Parathyroid adenoma (tissue), 2 donors: ENCODE results near the gene NOP56.

Experiments
- H2AFZ ChIP-seq: fragments of 300-600 bp; sonication (generic); one replicate; pipeline ENCODE4 v1.7.0; 2017; ENCODE audit warnings: antibody characterized with exemption, mild to moderate bottlenecking
- H3K27ac ChIP-seq: fragments of 300-600 bp; sonication (generic); one replicate; pipeline ENCODE4 v1.7.0; 2017
- H3K27me3 ChIP-seq: fragments of 300-600 bp; sonication (generic); one replicate; pipeline ENCODE4 v1.7.0; 2017; ENCODE audit warnings: low read length; ENCODE audit not compliant: control insufficient read depth, insufficient read depth
- H3K36me3 ChIP-seq: fragments of 300-600 bp; sonication (generic); one replicate; pipeline ENCODE4 v1.7.0; 2017; ENCODE audit warnings: low read length; ENCODE audit not compliant: control insufficient read depth, insufficient read depth
- H3K4me1 ChIP-seq: fragments of 300-600 bp; sonication (generic); one replicate; pipeline ENCODE4 v1.7.0; 2017; ENCODE audit warnings: control low read depth
- H3K4me2 ChIP-seq: fragments of 300-600 bp; sonication (generic); one replicate; pipeline ENCODE4 v1.7.0; 2017; ENCODE audit warnings: low read length
- H3K4me3 ChIP-seq: fragments of 300-600 bp; sonication (generic); one replicate; pipeline ENCODE4 v1.7.0; 2017; ENCODE audit warnings: low read depth, low read length
- H3K79me2 ChIP-seq: fragments of 300-600 bp; sonication (generic); one replicate; pipeline ENCODE4 v1.7.0; 2017; ENCODE audit warnings: control low read depth
- H3K9ac ChIP-seq: fragments of 300-600 bp; sonication (generic); one replicate; pipeline ENCODE4 v1.7.0; 2017; ENCODE audit warnings: mild to moderate bottlenecking
- H3K9me3 ChIP-seq: fragments of 300-600 bp; sonication (generic); one replicate; pipeline ENCODE4 v1.7.0; 2017; ENCODE audit warnings: low read length; ENCODE audit not compliant: control insufficient read depth
- TF ChIP-seq, protein P1 (sequence below): fragments of 300-600 bp; sonication (generic); IDR thresholded peaks from one replicate; pipeline ENCODE4 v1.7.0; 2017; ENCODE audit warnings: antibody characterized with exemption, mild to moderate bottlenecking
- donor health status: primary hyperparathyroidism.

Gene NOP56

GRCh38 chr20:2701671-2702081 lies 49.2 kb downstream of the NOP56 start:
- H3K4me1 ChIP-seq: no peaks in the 10 kb centered on the region
- no peak overlapping the region for H3K4me2 ChIP-seq
- H3K9me3 ChIP-seq: no peaks in the 10 kb centered on the region
- TF ChIP-seq, protein P1, sequence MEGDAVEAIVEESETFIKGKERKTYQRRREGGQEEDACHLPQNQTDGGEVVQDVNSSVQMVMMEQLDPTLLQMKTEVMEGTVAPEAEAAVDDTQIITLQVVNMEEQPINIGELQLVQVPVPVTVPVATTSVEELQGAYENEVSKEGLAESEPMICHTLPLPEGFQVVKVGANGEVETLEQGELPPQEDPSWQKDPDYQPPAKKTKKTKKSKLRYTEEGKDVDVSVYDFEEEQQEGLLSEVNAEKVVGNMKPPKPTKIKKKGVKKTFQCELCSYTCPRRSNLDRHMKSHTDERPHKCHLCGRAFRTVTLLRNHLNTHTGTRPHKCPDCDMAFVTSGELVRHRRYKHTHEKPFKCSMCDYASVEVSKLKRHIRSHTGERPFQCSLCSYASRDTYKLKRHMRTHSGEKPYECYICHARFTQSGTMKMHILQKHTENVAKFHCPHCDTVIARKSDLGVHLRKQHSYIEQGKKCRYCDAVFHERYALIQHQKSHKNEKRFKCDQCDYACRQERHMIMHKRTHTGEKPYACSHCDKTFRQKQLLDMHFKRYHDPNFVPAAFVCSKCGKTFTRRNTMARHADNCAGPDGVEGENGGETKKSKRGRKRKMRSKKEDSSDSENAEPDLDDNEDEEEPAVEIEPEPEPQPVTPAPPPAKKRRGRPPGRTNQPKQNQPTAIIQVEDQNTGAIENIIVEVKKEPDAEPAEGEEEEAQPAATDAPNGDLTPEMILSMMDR: no peak
- no peak overlapping the region for H3K9ac ChIP-seq
- no peaks in the 10 kb centered on the region for H3K36me3 ChIP-seq
- no peak overlapping the region for H3K27ac ChIP-seq
- no peaks in the 10 kb centered on the region for H3K79me2 ChIP-seq
- no peak overlapping the region for H3K4me3 ChIP-seq
- H2AFZ ChIP-seq: no peak overlapping the region
- no peaks in the 10 kb centered on the region for H3K27me3 ChIP-seq

DNA sequence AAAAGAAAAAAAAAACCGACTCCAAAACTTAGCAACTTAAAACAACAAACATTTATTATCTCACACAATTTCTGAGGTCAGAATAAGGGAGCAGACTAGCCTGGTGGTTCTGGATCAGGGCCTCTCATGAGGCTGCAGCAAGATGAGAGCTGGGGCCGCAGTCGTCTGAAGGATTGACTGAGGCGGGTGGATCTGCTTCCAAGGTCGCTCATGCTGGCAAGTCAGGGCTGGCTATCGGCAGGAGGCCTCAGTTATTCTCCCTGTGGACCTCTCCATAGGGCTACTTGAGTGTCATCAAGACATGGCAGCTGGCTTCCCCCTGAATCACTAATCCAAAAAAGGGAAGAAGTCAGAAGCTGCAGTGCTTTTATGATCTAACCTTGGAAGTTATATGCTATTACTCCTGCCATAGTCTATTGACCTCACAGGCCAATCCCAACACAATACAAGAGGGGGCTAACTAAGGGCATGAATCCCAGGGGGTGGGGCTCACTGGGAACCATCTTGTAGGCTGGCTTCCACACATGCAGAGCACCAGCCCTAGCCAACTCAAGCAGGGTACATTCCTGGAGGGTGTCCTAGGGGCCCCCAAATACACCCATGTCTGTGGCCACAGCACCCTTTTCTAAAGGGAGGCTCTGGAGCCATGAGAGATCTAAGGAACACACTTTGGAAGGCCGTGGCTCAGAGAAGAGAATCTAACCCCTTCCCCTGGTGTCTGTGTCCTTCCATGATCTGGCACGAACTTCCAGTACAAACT lies 51.5 kb downstream of the NOP56 start:
- Histone ChIP-seq H3K4me3 (no peak overlapping the region), H3K9me3 (no peaks in the 10 kb centered on the region), H2AFZ (no peak overlapping the region), H3K27ac (no peak overlapping the region), H3K9ac (no peak overlapping the region), H3K79me2 (no peaks in the 10 kb centered on the region), H3K27me3 (no peaks in the 10 kb centered on the region), H3K4me2 (no peak overlapping the region), H3K4me1 (no peaks in the 10 kb centered on the region), H3K36me3 (no peaks in the 10 kb centered on the region)
- TF ChIP-seq, protein P1: no peak

DNA sequence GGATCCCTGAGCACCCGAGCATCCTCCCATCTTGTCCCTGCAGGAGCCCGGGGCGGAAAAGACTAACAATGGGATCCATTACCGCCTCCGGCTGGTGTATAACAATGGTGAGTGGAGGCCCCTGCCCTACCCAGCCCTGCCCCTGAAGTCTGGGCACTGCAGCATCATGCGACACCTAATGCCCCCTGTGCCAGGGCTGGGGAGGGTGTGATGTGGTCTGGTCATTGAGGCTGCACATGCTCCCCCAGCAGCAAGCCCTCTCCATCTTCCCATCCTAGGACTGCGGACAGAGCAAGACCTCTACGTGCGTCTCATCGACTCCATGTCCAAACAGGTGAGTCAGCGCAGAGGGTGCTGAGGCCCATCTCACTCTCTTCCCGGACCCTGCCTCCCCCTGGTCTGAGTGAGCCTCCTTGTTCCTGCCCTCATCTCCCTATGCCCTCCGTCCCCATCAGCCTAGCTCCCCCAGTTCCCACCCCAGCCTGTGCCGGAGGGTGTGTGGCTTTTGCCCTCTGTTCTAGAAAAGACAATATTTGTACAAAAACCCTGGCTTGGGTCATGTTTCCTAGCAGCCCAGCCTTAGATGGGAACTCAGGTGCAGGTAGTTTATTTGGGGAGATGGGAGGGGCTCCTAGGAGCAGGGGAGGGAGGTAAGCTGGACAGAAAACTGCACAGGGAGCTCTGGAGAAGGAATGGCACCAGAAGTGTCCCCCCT lies 53.7 kb downstream of the NOP56 start:
- H3K36me3 ChIP-seq: no peaks in the 10 kb centered on the region
- no peak overlapping the region for H3K27ac ChIP-seq
- H3K27me3 ChIP-seq: no peaks in the 10 kb centered on the region
- no peaks in the 10 kb centered on the region for H3K4me1 ChIP-seq
- H2AFZ ChIP-seq: no peak overlapping the region
- H3K79me2 ChIP-seq: no peaks in the 10 kb centered on the region
- no peak overlapping the region for H3K9ac ChIP-seq
- TF ChIP-seq, protein P1: no peak
- no peak overlapping the region for H3K4me3 ChIP-seq
- no peaks in the 10 kb centered on the region for H3K9me3 ChIP-seq
- H3K4me2 ChIP-seq: no peak overlapping the region

DNA sequence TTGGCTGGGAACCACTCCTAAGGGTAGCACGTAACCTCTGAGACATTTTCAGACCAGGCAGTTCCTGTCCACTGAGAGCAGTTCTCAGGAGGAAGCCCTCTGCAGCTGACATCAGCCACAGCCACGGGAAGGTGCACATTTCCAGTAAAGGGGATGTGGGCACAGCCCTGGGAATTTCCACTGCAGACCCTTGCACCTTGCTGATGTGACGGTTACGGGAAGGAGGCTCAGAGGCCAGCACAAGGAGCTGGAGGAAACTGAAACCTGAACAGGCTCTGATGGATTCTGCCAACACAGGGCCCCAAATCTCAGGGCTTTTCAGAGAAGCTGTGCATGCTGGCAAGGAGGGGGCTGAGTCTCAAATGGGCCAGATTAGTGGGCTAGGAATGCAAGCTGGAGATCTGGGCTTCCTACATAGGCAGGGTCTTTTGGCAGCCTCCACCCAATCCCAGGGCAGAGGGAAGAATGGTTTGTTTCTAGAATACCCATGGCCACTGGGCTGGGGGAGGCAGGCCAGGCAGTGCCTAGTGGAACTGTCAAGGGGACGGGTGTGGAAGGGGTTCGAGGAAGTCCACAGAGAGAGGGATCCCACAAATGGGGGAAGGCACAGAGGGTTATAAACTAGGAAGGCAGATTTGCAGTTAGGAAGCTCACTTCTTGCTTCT lies 54.4 kb downstream of the NOP56 start:
- no peak overlapping the region for H3K4me2 ChIP-seq

More for the DNA sequence above, 54.4 kb downstream of the NOP56 start:
- Histone ChIP-seq H3K27ac (no peak overlapping the region), H3K9me3 (no peaks in the 10 kb centered on the region), H3K4me3 (no peak overlapping the region), H3K4me1 (no peaks in the 10 kb centered on the region), H3K79me2 (no peaks in the 10 kb centered on the region), H3K9ac (no peak overlapping the region), H2AFZ (no peak overlapping the region), H3K27me3 (no peaks in the 10 kb centered on the region), H3K36me3 (no peaks in the 10 kb centered on the region)
- TF ChIP-seq, protein P1: no peak
